ENCODE data around the gene ITGA1. TPM values are rescaled to one million over a fixed set of nuclear protein-coding genes. Genes with fewer than 3 reads are reported as not detected.

ITGA1 gene
- polyA plus RNA-seq, 1 donor (not counting 4 experiments of a cell fraction or from before 2014, with no cell fraction given): 1.4 TPM

DNA sequence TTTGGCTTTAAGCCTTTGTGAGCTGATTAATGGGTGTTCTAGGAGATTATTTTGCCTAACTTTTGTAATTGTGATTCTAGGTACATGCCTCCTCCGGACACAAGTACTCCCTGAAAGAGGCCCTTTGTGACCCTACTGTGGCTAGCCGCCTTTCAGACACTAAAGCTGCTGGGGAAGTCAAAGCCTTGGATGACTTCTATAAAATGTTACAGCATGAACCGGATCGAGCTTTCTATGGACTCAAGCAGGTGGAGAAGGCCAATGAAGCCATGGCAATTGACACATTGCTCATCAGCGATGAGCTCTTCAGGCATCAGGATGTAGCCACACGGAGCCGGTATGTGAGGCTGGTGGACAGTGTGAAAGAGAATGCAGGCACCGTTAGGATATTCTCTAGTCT, 13.6 kb downstream of the ITGA1 start:
- peak overlapping the region; percentile 50 to 92 (median 81) for H3K4me3 ChIP-seq (ENCODE audit: control insufficient read depth in 2 of 3, extremely low read depth in 1 of 3, insufficient read depth in 2 of 3, low read depth in 1 of 3, low read length in 3 of 3)
- no peak overlapping the region for H2AFZ ChIP-seq (ENCODE audit: control insufficient read depth, low read length)
- peak overlapping the region; percentile 77 for H3K9ac ChIP-seq (ENCODE audit: control insufficient read depth, extremely low read depth, insufficient read depth, low read length)
- FAIRE-seq (no peak), DNase-seq (ENCODE audit: low read depth, low spot score) (no peak)
- H4K20me1 ChIP-seq (ENCODE audit: control insufficient read depth, extremely low read depth, insufficient read depth, low read length): peaks cover 4% of the 10 kb centered on the region
- peak overlapping the region; percentile 80 for H3K4me2 ChIP-seq (ENCODE audit: control insufficient read depth, extremely low read depth, insufficient read depth, low read depth, low read length)
- peaks cover 44% of the 10 kb centered on the region for H3K79me2 ChIP-seq (ENCODE audit: control insufficient read depth, insufficient read depth, low read length)
- TF ChIP-seq EZH2 (IDR thresholded peaks at IDR 0.05; ENCODE audit: low read length) (no peak), CTCF (optimal IDR thresholded peaks at IDR 0.05 in 1 of 3, IDR thresholded peaks at IDR 0.05 in 1 of 3, conservative IDR thresholded peaks at IDR 0.05 in 1 of 3; ENCODE audit: extremely low read depth in 1 of 3, insufficient read depth in 2 of 3, low read length in 3 of 3) (no peak)
- dilution Hi-C loops (cut with MboI; ENCODE audit: extremely low pct_ligation_motif_present, low sequenced_read_pairs): no loop called here
- H3K4me1 ChIP-seq (ENCODE audit: control insufficient read depth, extremely low read depth, insufficient read depth, low read length): peaks cover 20% of the 10 kb centered on the region
- no peaks in the 10 kb centered on the region for H3K9me3 ChIP-seq (ENCODE audit: control insufficient read depth, low read depth, low read length)
- H3K36me3 ChIP-seq (ENCODE audit: control insufficient read depth in 2 of 2, extremely low read depth in 1 of 2, insufficient read depth in 2 of 2, low read length in 2 of 2): peaks cover 2 to 6% of the 10 kb centered on the region in 2 experiments
- no peaks in the 10 kb centered on the region for H3K27me3 ChIP-seq (ENCODE audit: control insufficient read depth, extremely low read depth, insufficient read depth, low read length)
- H3K9me1 ChIP-seq (ENCODE audit: control insufficient read depth, extremely low read depth, insufficient read depth, low read length): no peaks in the 10 kb centered on the region
- peak overlapping the region; percentile 89 for H3K27ac ChIP-seq (ENCODE audit: control insufficient read depth, insufficient read depth, low read length)

DNA sequence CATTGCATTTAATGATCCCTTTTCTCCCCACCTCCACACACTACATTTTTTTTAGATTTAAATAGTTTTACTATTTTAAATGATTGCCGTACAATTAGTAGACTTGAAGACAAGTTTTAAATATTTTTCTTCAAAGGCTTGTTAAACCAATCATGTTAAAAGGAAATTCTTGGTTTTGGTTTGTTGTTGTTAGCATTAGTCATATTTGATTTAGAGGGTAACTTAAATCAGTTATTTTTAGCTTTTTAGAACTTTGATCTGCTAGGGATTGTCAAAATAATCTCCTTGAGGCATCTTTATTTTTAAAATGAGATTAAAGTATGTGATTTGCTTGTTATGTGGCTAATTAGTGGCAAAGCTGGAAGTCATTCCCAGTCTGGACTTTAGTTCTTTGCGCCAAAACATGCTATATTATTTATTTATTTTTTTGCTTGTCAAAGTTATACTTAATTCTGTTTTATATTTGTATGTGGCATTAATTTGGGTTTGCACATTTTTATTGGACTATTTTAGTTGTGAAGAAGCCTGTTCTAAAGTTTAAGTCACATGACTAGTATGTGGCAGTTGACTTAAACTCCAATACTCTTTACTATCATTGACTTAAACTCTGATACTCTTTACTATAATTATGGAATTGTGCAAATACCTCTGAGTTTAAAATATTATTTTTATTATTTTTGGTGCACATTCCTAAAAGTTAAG, 14.7 kb downstream of the ITGA1 start:
- no peak overlapping the region for H2AFZ ChIP-seq (ENCODE audit: control insufficient read depth, low read length)

More for the DNA sequence above, 14.7 kb downstream of the ITGA1 start:
- Histone ChIP-seq H3K9ac (ENCODE audit: control insufficient read depth, extremely low read depth, insufficient read depth, low read length) (no peak overlapping the region), H3K9me3 (ENCODE audit: control insufficient read depth, low read depth, low read length) (no peaks in the 10 kb centered on the region), H4K20me1 (ENCODE audit: control insufficient read depth, extremely low read depth, insufficient read depth, low read length) (peaks cover 4% of the 10 kb centered on the region), H3K27ac (ENCODE audit: control insufficient read depth, insufficient read depth, low read length) (no peak overlapping the region), H3K79me2 (ENCODE audit: control insufficient read depth, insufficient read depth, low read length) (peaks cover 44% of the 10 kb centered on the region), H3K36me3 (ENCODE audit: control insufficient read depth in 2 of 2, extremely low read depth in 1 of 2, insufficient read depth in 2 of 2, low read length in 2 of 2) (peaks cover 2 to 6% of the 10 kb centered on the region in 2 experiments), H3K4me1 (ENCODE audit: control insufficient read depth, extremely low read depth, insufficient read depth, low read length) (peaks cover 20% of the 10 kb centered on the region), H3K27me3 (ENCODE audit: control insufficient read depth, extremely low read depth, insufficient read depth, low read length) (no peaks in the 10 kb centered on the region), H3K4me3 (ENCODE audit: control insufficient read depth in 2 of 3, extremely low read depth in 1 of 3, insufficient read depth in 2 of 3, low read depth in 1 of 3, low read length in 3 of 3) (peak overlapping the region in 2 of 3 experiments; percentile 28 to 81), H3K9me1 (ENCODE audit: control insufficient read depth, extremely low read depth, insufficient read depth, low read length) (no peaks in the 10 kb centered on the region), H3K4me2 (ENCODE audit: control insufficient read depth, extremely low read depth, insufficient read depth, low read depth, low read length) (peak overlapping the region; percentile 57)
- dilution Hi-C loops (cut with MboI; ENCODE audit: extremely low pct_ligation_motif_present, low sequenced_read_pairs): no loop called here
- no peak for DNase-seq (ENCODE audit: low read depth, low spot score)
- TF ChIP-seq CTCF (optimal IDR thresholded peaks at IDR 0.05 in 1 of 3, IDR thresholded peaks at IDR 0.05 in 1 of 3, conservative IDR thresholded peaks at IDR 0.05 in 1 of 3; ENCODE audit: extremely low read depth in 1 of 3, insufficient read depth in 2 of 3, low read length in 3 of 3) (no peak), EZH2 (IDR thresholded peaks at IDR 0.05; ENCODE audit: low read length) (no peak)
- FAIRE-seq: no peak
